ENCODE results near the gene MAP3K8.

MAP3K8 gene

DNA sequence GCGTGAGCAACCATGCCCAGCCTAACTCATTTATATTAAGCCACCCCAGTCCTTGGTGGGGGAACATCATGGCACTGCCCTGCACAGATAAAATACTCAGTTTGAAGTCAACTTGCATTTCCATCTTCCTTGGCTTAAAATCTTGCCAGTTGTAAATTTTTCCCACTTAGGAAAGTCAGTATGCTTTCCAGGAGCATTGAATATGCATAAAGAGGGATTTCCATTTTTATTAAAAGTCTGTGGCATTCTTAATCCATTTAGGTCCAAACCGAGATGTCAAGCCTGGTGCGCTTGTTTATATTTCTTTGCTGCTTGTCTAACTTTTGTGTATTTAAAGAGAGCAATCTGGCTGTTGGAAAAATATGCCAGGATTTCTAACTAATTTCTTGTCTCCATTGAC, 26.1 kb downstream of the MAP3K8 start:
- no peak for ATAC-seq
- TF ChIP-seq RARB (CRISPR knock-in tag; IDR thresholded peaks at IDR 0.05) (no peak), ZFP30 (CRISPR knock-in tag; IDR thresholded peaks at IDR 0.05) (no peak), ZNF565 (CRISPR knock-in tag; conservative IDR thresholded peaks at IDR 0.05; ENCODE audit: low read depth) (no peak), ISL1 (CRISPR knock-in tag; IDR thresholded peaks at IDR 0.05) (no peak), TCF4 (CRISPR knock-in tag; IDR thresholded peaks at IDR 0.05; ENCODE audit: borderline replicate concordance) (no peak), OSR1 (CRISPR knock-in tag; IDR thresholded peaks at IDR 0.05) (no peak), ARNTL (CRISPR knock-in tag; IDR thresholded peaks at IDR 0.05; ENCODE audit: borderline replicate concordance, low read depth) (no peak), ZNF70 (CRISPR knock-in tag; IDR thresholded peaks at IDR 0.05) (no peak), PATZ1 (CRISPR knock-in tag; IDR thresholded peaks at IDR 0.05; ENCODE audit: borderline replicate concordance) (no peak), ZNF8 (CRISPR knock-in tag; IDR thresholded peaks at IDR 0.05) (no peak), TOX (CRISPR knock-in tag; IDR thresholded peaks at IDR 0.05; ENCODE audit: borderline replicate concordance) (no peak), SNAI2 (CRISPR knock-in tag; IDR thresholded peaks at IDR 0.05) (no peak)

DNA sequence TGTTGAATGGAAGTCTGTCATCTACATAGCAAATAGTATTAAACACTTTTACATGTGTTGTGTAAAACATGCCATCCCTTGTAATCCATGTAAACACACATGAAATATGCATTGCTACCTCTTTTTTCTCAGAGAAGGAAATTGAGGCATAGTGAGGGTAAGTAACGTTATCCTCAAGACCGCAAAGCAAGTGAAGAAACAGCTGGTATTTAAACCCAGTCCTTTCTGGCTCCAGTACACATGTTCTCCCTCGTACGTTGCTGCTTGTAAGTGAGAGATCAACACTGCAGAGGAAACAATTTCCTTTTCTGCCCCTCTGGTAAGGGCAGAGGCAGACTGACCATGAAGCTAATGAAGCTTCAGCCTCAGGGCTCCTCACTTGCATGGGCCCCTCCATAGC, 28.5 kb downstream of the MAP3K8 start:
- TF ChIP-seq ZFP30 (CRISPR knock-in tag; IDR thresholded peaks at IDR 0.05) (no peak), RARB (CRISPR knock-in tag; IDR thresholded peaks at IDR 0.05) (no peak)
- ATAC-seq = no peak

- TF ChIP-seq ISL1 (CRISPR knock-in tag; IDR thresholded peaks at IDR 0.05) = no peak
- no peak for TF ChIP-seq TOX (CRISPR knock-in tag; IDR thresholded peaks at IDR 0.05; ENCODE audit: borderline replicate concordance)
- TF ChIP-seq ZNF565 (CRISPR knock-in tag; conservative IDR thresholded peaks at IDR 0.05; ENCODE audit: low read depth) = no peak
- no peak for TF ChIP-seq BACH2 (CRISPR knock-in tag; IDR thresholded peaks at IDR 0.05; ENCODE audit: borderline replicate concordance)
- TF ChIP-seq OSR1 (CRISPR knock-in tag; IDR thresholded peaks at IDR 0.05) = no peak
- TF ChIP-seq, protein P1, sequence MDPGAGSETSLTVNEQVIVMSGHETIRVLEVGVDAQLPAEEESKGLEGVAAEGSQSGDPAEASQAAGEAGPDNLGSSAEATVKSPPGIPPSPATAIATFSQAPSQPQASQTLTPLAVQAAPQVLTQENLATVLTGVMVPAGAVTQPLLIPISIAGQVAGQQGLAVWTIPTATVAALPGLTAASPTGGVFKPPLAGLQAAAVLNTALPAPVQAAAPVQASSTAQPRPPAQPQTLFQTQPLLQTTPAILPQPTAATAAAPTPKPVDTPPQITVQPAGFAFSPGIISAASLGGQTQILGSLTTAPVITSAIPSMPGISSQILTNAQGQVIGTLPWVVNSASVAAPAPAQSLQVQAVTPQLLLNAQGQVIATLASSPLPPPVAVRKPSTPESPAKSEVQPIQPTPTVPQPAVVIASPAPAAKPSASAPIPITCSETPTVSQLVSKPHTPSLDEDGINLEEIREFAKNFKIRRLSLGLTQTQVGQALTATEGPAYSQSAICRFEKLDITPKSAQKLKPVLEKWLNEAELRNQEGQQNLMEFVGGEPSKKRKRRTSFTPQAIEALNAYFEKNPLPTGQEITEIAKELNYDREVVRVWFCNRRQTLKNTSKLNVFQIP (CRISPR knock-in tag; IDR thresholded peaks at IDR 0.05; ENCODE audit: borderline replicate concordance, low read depth) = no peak
- TF ChIP-seq, protein P2, sequence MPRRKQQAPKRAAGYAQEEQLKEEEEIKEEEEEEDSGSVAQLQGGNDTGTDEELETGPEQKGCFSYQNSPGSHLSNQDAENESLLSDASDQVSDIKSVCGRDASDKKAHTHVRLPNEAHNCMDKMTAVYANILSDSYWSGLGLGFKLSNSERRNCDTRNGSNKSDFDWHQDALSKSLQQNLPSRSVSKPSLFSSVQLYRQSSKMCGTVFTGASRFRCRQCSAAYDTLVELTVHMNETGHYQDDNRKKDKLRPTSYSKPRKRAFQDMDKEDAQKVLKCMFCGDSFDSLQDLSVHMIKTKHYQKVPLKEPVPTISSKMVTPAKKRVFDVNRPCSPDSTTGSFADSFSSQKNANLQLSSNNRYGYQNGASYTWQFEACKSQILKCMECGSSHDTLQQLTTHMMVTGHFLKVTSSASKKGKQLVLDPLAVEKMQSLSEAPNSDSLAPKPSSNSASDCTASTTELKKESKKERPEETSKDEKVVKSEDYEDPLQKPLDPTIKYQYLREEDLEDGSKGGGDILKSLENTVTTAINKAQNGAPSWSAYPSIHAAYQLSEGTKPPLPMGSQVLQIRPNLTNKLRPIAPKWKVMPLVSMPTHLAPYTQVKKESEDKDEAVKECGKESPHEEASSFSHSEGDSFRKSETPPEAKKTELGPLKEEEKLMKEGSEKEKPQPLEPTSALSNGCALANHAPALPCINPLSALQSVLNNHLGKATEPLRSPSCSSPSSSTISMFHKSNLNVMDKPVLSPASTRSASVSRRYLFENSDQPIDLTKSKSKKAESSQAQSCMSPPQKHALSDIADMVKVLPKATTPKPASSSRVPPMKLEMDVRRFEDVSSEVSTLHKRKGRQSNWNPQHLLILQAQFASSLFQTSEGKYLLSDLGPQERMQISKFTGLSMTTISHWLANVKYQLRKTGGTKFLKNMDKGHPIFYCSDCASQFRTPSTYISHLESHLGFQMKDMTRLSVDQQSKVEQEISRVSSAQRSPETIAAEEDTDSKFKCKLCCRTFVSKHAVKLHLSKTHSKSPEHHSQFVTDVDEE (CRISPR knock-in tag; IDR thresholded peaks at IDR 0.05) = no peak
- TF ChIP-seq ZC3H10 (CRISPR knock-in tag; IDR thresholded peaks at IDR 0.05) = no peak
- no peak for TF ChIP-seq GLIS3 (CRISPR knock-in tag; IDR thresholded peaks at IDR 0.05)
- no peak for TF ChIP-seq ARNTL (CRISPR knock-in tag; IDR thresholded peaks at IDR 0.05; ENCODE audit: borderline replicate concordance, low read depth)
- no peak for TF ChIP-seq PPARA (CRISPR knock-in tag; IDR thresholded peaks at IDR 0.05; ENCODE audit: borderline replicate concordance)
- no peak for TF ChIP-seq RARB (CRISPR knock-in tag; IDR thresholded peaks at IDR 0.05)
- no peak for TF ChIP-seq PATZ1 (CRISPR knock-in tag; IDR thresholded peaks at IDR 0.05; ENCODE audit: borderline replicate concordance)
- TF ChIP-seq CSDC2 (CRISPR knock-in tag; IDR thresholded peaks at IDR 0.05) = no peak
- TF ChIP-seq SNAI2 (CRISPR knock-in tag; IDR thresholded peaks at IDR 0.05) = no peak
- no peak for TF ChIP-seq TCF4 (CRISPR knock-in tag; IDR thresholded peaks at IDR 0.05; ENCODE audit: borderline replicate concordance)
- ATAC-seq = peak; percentile 68
These were observed 30.0 kb downstream of the MAP3K8 start for GRCh38 chr10:30463944-30464451.

DNA sequence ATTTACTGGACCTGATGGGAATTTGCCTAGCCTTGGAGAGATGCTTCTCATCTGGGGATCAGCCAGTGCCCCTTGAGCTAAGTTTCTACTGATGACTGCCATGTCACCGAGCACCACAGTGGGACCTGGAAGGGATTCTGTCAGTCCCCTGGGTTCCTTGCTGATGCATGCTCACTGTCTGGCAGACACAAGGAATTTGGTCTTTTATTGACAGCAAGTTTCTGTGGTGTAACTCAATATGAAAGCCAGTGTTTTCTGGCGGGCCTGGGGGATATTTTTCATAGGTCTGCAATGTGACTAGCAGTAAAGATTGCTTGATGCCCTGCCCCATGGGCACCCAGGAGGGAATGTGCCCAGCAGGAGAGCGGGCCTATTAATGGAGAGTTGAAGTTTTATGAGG, 30.7 kb downstream of the MAP3K8 start:
- ATAC-seq = no peak
- TF ChIP-seq GLIS3 (CRISPR knock-in tag; IDR thresholded peaks at IDR 0.05) (no peak), ZNF70 (CRISPR knock-in tag; IDR thresholded peaks at IDR 0.05) (no peak), ZC3H10 (CRISPR knock-in tag; IDR thresholded peaks at IDR 0.05) (no peak), CSDC2 (CRISPR knock-in tag; IDR thresholded peaks at IDR 0.05) (no peak), ZNF8 (CRISPR knock-in tag; IDR thresholded peaks at IDR 0.05) (no peak), ISL1 (CRISPR knock-in tag; IDR thresholded peaks at IDR 0.05) (no peak)
- TF ChIP-seq, protein P2 (CRISPR knock-in tag; IDR thresholded peaks at IDR 0.05) = no peak
- TF ChIP-seq, protein P3, sequence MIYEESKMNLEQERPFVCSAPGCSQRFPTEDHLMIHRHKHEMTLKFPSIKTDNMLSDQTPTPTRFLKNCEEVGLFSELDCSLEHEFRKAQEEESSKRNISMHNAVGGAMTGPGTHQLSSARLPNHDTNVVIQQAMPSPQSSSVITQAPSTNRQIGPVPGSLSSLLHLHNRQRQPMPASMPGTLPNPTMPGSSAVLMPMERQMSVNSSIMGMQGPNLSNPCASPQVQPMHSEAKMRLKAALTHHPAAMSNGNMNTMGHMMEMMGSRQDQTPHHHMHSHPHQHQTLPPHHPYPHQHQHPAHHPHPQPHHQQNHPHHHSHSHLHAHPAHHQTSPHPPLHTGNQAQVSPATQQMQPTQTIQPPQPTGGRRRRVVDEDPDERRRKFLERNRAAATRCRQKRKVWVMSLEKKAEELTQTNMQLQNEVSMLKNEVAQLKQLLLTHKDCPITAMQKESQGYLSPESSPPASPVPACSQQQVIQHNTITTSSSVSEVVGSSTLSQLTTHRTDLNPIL (CRISPR knock-in tag; IDR thresholded peaks at IDR 0.05; ENCODE audit: low read depth) = no peak

Data from SK-N-SH treated with all-trans-retinoic acid at 6 μM for 48 hours (cell line).